HepG2 (cell line): ENCODE data around the gene MILR1. TPM values are rescaled to one million over a fixed set of nuclear protein-coding genes. Genes with fewer than 3 reads are reported as not detected.
A peak's percentile ranks its signal among the peaks of the same experiment; 100 is the strongest.

Experiments used
- ETV5 ChIP-seq: IDR thresholded peaks from 2 replicates; pipeline ENCODE4 v1.6.1; 2018; ENCODE audit warnings: missing biosample characterization, missing genetic modification reagents, inconsistent platforms, borderline replicate concordance
- FOSL1 ChIP-seq: sonication (generic); formaldehyde crosslinking; IDR thresholded peaks from 2 replicates; pipeline ENCODE4 v1.9.0; 2021; ENCODE audit warnings: missing genetic modification reagents, borderline replicate concordance
- FUBP1 ChIP-seq: sonication (generic); formaldehyde crosslinking; IDR thresholded peaks from 2 replicates; pipeline ENCODE4 v1.5.1; 2020; ENCODE audit warnings: missing genetic modification reagents, mild to moderate bottlenecking, borderline replicate concordance
- HNF4G ChIP-seq, 2 experiments: sonication (generic) in 1 of 2; formaldehyde crosslinking in 1 of 2; IDR thresholded peaks; 2 replicates each; pipeline versions ENCODE4 v1.4.0 to v1.6.1; 2011 to 2020; ENCODE audit warnings: borderline replicate concordance in 2 of 2, low read depth in 2 of 2, mild to moderate bottlenecking in 2 of 2, low read length in 1 of 2, missing genetic modification reagents in 1 of 2, moderate library complexity in 1 of 2
- JUNB ChIP-seq: sonication (generic); formaldehyde crosslinking; IDR thresholded peaks from 2 replicates; pipeline ENCODE4 v1.8.0; 2022; ENCODE audit warnings: missing genetic modification reagents, mild to moderate bottlenecking, borderline replicate concordance
- KAT2B ChIP-seq: fragments of 150-350 bp; IDR thresholded peaks from 2 replicates; pipeline ENCODE4 v1.6.1; 2014; ENCODE audit warnings: low read depth, low read length, borderline replicate concordance
- KLF6 ChIP-seq: IDR thresholded peaks from 2 replicates; pipeline ENCODE4 v1.8.0; 2016; ENCODE audit warnings: missing biosample characterization, missing genetic modification reagents
- NFYB ChIP-seq: sonication (generic); formaldehyde crosslinking; IDR thresholded peaks from 2 replicates; pipeline ENCODE4 v1.4.0; 2020; ENCODE audit warnings: missing genetic modification reagents
- RXRB ChIP-seq: IDR thresholded peaks from 2 replicates; pipeline ENCODE4 v1.6.1; 2016; ENCODE audit warnings: borderline replicate concordance, missing genetic modification reagents, missing compliant biosample characterization
- SNAPC2 ChIP-seq: sonication (generic); formaldehyde crosslinking; IDR thresholded peaks from 2 replicates; pipeline ENCODE4 v1.8.1; 2022; ENCODE audit warnings: mild to moderate bottlenecking, missing genetic modification reagents
- TARDBP ChIP-seq: sonication (generic); formaldehyde crosslinking; IDR thresholded peaks from 2 replicates; pipeline ENCODE4 v1.8.0; 2022; ENCODE audit warnings: mild to moderate bottlenecking, missing genetic modification reagents
- ZKSCAN8 ChIP-seq: IDR thresholded peaks from 2 replicates; pipeline ENCODE4 v1.6.1; 2016; ENCODE audit warnings: borderline replicate concordance, missing genetic modification reagents, missing compliant biosample characterization
- ZNF367 ChIP-seq: sonication (generic); formaldehyde crosslinking; IDR thresholded peaks from 2 replicates; pipeline ENCODE4 v1.4.0; 2020; ENCODE audit warnings: missing genetic modification reagents, borderline replicate concordance
- ZNF501 ChIP-seq: sonication (generic); formaldehyde crosslinking; IDR thresholded peaks from 2 replicates; pipeline ENCODE4 v1.5.1; 2020; ENCODE audit warnings: mild to moderate bottlenecking, moderate library complexity, missing genetic modification reagents
- ZNF558 ChIP-seq: sonication (generic); formaldehyde crosslinking; IDR thresholded peaks from 2 replicates; pipeline ENCODE4 v1.9.0; 2022; ENCODE audit warnings: mild to moderate bottlenecking, missing genetic modification reagents, borderline replicate concordance
- polyA plus RNA-seq, 8 experiments: library from polyadenylated mRNA; depleted of rRNA in 3 of 8; stranded (reverse) in 7 of 8; unstranded in 1 of 8; fragments of >200 nt; fragmentation: Illumina TruSeq in 4 of 8; extraction: Trizol in 4 of 8; gene quantifications; 2 replicates each; pipeline versions ENCODE4 v1.2.1 to v1.2.3, GENCODE V29; 2011 to 2016; ENCODE audit warnings: low read depth in 4 of 8, missing spikeins in 1 of 8, mixed read lengths in 1 of 8; ENCODE audit not compliant: insufficient read depth in 1 of 8
- total RNA-seq, 5 experiments: library from RNA; depleted of rRNA; stranded (reverse); fragments of >200 nt; fragmentation: Illumina TruSeq; extraction: Trizol; gene quantifications; 2 replicates each; pipeline ENCODE4 v1.2.3, GENCODE V29; 2016; ENCODE audit warnings: low read depth in 1 of 5
- TF ChIP-seq, protein P1 (sequence below): sonication (generic); formaldehyde crosslinking; IDR thresholded peaks from 2 replicates; pipeline ENCODE4 v1.8.1; 2023; ENCODE audit warnings: mild to moderate bottlenecking, missing genetic modification reagents
- TF ChIP-seq, protein P2 (sequence below), 2 experiments: IDR thresholded peaks; 2 replicates each; pipeline ENCODE4 v1.6.1; 2011 to 2012; ENCODE audit warnings: low read length in 2 of 2, borderline replicate concordance in 1 of 2, low read depth in 1 of 2, mild to moderate bottlenecking in 1 of 2, moderate library complexity in 1 of 2

Gene MILR1
- total and polyA plus RNA-seq, 2 of the 13 experiments (the other 11 are each of a cell fraction or from before 2014, with no cell fraction given): 0.27 to 1.7 TPM

DNA sequence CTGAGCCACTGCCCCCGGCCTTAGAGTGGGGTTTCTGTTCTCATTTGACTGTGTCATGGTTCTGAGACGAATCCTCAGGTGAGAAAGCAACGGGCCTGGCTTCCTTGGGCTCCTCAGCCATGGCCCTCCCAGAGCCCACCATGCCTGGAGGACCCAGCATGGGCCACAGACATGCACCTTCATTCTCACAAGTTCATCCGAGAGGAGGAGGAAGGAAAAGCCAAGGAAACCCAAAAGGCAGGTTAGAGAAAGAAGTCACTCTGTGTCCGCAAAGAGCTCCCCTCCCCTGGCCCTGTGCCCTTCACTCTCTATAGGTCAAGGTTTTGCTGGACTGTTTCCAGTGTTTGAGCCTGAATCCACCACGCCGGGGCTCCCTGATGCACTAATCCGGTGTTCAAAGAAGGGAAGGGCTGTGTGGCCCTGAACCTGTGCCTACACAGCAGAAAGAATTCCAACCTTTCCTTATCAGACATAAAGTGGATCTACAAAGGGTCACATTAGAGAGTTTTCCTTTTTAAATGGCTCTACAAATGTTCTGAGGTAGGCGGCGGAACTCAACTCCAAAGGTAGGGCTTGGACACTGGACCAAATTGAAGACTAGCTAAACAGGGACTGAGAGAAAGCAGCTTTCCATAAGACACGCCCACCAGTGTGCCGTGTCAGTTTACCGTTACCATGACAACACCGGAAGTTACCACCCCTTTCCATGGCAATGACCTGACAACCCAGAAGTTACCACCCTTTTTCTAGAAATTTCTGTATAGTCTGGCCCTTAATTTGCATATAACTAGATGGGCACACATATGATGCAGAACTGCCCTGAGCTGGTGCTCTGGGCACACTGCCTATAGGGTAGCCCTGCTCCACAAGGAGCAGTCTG lies 42.4 kb upstream of the MILR1 start (continued):
- TF ChIP-seq ZKSCAN8 (0 out of 2 replicates have a peak, but pooled peaks have one; percentile 82), FUBP1 (CRISPR knock-in tag) (peak; percentile 84; the same call in 1 of the 2 replicates), KAT2B (no peak), JUNB (CRISPR knock-in tag) (no peak), SNAPC2 (CRISPR knock-in tag) (0 out of 2 replicates have a peak, but pooled peaks have one; percentile 30), HNF4G (IDR thresholded peaks at IDR 0.05; ENCODE audit: borderline replicate concordance, low read depth, low read length) (peak; percentile 24; the same call in 1 of the 2 replicates), HNF4G (CRISPR knock-in tag; IDR thresholded peaks at IDR 0.05; ENCODE audit: borderline replicate concordance, low read depth) (peak; percentile 65; the same call in 1 of the 2 replicates), ZNF501 (CRISPR knock-in tag) (peak; percentile 73; the same call in 1 of the 2 replicates), NFYB (CRISPR knock-in tag) (peak; percentile 29; the same call in 1 of the 2 replicates), ZNF558 (CRISPR knock-in tag) (0 out of 2 replicates have a peak, but pooled peaks have one; percentile 31), FOSL1 (CRISPR knock-in tag) (no peak), ETV5 (CRISPR knock-in tag) (peak; percentile 86), RXRB (CRISPR knock-in tag) (peak; percentile 90), KLF6 (CRISPR knock-in tag) (0 out of 2 replicates have a peak, but pooled peaks have one; percentile 14), TARDBP (peak; percentile 82), ZNF367 (no peak)
- TF ChIP-seq, protein P1, sequence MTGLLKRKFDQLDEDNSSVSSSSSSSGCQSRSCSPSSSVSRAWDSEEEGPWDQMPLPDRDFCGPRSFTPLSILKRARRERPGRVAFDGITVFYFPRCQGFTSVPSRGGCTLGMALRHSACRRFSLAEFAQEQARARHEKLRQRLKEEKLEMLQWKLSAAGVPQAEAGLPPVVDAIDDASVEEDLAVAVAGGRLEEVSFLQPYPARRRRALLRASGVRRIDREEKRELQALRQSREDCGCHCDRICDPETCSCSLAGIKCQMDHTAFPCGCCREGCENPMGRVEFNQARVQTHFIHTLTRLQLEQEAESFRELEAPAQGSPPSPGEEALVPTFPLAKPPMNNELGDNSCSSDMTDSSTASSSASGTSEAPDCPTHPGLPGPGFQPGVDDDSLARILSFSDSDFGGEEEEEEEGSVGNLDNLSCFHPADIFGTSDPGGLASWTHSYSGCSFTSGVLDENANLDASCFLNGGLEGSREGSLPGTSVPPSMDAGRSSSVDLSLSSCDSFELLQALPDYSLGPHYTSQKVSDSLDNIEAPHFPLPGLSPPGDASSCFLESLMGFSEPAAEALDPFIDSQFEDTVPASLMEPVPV (CRISPR knock-in tag): 0 out of 2 replicates have a peak, but pooled peaks have one; percentile 49
- TF ChIP-seq, protein P2, sequence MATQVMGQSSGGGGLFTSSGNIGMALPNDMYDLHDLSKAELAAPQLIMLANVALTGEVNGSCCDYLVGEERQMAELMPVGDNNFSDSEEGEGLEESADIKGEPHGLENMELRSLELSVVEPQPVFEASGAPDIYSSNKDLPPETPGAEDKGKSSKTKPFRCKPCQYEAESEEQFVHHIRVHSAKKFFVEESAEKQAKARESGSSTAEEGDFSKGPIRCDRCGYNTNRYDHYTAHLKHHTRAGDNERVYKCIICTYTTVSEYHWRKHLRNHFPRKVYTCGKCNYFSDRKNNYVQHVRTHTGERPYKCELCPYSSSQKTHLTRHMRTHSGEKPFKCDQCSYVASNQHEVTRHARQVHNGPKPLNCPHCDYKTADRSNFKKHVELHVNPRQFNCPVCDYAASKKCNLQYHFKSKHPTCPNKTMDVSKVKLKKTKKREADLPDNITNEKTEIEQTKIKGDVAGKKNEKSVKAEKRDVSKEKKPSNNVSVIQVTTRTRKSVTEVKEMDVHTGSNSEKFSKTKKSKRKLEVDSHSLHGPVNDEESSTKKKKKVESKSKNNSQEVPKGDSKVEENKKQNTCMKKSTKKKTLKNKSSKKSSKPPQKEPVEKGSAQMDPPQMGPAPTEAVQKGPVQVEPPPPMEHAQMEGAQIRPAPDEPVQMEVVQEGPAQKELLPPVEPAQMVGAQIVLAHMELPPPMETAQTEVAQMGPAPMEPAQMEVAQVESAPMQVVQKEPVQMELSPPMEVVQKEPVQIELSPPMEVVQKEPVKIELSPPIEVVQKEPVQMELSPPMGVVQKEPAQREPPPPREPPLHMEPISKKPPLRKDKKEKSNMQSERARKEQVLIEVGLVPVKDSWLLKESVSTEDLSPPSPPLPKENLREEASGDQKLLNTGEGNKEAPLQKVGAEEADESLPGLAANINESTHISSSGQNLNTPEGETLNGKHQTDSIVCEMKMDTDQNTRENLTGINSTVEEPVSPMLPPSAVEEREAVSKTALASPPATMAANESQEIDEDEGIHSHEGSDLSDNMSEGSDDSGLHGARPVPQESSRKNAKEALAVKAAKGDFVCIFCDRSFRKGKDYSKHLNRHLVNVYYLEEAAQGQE (IDR thresholded peaks at IDR 0.05; ENCODE audit: borderline replicate concordance in 1 of 2, low read depth in 1 of 2, low read length in 2 of 2): 0 out of 4 replicates have a peak, but pooled peaks of 1 of the 2 experiments have one; percentile 15
